Cortex of kidney (tissue), 1 donor: ENCODE results near the gene DUSP16.

Experiments
- DNase-seq: peaks from one replicate; lab custom pipeline; 2025; lab: John Stamatoyannopoulos, UW

DUSP16 gene

GRCh38 chr12:12441843-12442461 is 120.7 kb downstream of the DUSP16 start:
- no peak for DNase-seq

DNA sequence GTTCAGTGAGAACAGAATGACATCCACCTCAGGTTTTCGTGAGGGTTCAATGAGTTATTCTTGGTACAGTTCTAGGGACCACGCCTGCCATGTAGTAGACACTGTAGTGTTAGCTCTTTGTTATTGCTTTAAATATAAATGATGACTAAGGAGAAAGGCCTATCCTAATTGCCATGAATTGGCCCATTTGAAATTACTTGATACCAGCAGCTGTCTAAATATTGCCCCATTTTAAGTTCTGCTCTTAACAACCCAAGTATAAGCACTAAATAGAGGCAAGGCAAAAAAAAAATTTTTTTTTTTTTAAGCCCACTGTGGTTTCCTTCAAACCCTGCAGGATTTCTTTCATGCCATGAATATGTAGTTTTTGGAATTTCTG is 121.2 kb downstream of the DUSP16 start:
- DNase-seq, result no peak

DNA sequence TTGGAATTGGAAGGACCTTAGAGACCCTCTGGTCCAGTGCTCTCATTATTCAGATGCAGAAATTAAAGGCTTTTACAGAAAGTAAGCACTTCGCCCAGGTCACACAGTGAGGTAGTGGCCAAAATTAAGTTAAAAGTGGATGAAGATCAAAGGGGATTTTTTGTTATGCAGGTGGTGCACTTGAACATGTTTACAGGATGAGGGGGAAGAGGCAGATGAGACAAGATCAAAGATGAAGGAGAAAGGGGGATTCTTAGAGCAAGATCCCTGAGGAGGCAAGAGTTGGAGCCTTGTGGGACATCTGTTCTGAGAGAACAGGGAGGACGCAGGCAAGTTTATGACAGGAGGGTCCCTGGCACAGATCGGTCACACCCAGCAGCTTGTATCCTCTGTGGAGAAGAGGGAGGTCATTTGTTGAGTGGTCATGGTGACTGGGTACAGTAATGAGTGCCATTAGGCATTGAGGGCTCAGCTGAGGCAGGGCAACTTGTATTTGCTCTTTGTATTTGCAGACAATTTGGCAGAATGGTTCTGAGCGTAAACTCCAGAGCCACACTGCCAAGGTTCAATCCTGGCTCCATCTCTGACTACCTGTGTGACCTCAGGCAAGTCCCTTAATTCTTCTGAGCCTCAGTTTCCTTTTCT is 121.8 kb downstream of the DUSP16 start:
- DNase-seq, result no peak

GRCh38 chr12:12439636-12440035 is 123.0 kb downstream of the DUSP16 start:
- DNase-seq, result no peak

DNA sequence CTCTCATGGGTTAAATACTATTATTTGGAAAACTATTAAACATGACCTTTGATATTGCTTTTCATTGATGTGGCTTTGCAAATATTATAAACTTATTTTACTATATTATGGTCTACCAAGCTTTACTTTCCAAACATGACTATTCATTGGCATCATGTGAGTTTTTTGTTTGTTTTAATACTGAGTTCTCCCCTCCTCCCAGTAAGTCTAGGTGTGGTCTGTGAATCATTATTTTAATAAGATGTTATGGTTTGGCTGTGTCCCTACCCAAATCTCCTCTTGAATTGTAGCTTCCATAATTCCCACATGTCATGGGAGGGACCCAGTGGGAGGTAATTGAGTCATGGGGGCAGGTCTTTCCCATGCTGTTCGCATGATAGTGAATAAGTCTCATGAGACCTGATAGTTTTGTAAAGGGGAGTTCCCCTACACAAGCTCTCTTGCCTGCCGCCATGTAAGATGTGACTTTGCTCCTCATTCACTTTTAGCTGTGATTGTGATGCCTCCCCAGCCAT is 125.8 kb downstream of the DUSP16 start:
- DNase-seq, result no peak

GRCh38 chr12:12433203-12433731 is 129.4 kb downstream of the DUSP16 start:
- DNase-seq, result no peak

- DNase-seq, result no peak
Observed at GRCh38 chr12:12432364-12432763, 130.3 kb downstream of the DUSP16 start.

DNA sequence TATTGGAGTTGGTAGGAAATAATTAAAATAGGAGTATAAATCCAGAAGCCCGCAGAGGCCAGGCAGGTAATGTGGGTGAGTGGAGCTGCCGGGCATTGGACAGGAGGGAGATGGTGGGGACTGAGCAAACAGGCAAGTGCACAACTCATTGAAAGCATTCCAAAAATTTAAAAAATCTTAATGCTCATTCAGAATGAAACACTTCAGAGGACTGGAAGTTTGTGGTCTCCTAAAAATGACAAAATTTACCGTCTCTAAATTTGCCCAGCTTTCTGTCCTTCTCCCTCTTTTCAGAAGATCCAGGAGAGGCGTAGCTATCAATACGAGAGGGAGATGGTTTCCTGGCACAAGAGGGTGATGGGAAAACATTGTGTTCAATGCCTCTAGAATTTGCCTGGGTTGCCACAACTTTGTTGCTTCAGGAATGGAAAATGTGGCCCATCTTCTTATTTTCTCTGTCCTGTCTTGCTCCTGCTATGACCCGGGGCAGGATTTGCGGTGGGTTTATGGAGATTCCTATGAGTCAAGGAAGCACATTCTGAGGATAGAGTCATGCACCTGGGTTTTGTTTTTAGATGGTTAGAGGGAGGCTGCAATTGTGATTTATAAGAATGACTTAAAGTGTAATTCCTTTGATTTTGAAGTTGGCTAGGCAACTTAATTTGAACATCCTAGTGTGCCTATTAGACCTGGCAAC is 133.6 kb downstream of the DUSP16 start:
- no peak for DNase-seq

DNA sequence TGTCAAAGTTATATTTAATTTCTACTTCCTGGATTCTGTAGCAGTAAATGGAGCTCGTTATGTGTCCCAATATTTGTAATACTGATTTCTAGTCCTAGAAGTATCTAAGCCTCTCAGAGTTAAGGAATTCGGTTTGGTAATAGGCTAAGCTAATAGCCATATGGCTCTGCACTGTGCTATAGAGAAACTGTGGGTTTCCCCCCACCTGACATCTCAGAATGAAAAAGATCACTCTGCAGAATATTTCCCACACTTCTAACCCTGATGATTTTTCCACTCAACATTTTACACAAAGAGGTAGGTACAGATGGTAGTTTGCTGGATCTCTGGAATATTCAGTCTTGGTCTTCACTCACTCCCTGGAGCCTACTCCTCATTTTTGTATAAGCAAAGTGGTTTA is 134.6 kb downstream of the DUSP16 start:
- no peak for DNase-seq

DNA sequence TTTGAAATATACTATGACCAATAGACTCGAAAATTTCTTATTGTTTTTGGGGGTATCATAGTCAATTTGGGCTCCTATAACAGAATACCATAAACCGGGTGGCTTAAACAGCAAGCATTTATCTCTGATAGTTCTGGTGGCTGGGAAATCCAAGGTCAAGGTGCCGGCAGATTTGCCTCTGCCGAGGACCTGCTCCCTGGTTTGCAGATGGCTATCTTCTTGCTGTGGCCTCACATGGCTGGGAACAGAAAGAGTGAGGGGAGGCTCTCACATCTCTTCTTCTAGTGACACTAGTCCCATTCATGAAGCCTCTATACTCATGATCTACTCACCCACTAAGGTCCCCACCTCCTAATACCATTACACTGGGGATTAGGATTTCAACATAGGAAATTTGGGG is 135.1 kb downstream of the DUSP16 start:
- DNase-seq, result no peak

DNA sequence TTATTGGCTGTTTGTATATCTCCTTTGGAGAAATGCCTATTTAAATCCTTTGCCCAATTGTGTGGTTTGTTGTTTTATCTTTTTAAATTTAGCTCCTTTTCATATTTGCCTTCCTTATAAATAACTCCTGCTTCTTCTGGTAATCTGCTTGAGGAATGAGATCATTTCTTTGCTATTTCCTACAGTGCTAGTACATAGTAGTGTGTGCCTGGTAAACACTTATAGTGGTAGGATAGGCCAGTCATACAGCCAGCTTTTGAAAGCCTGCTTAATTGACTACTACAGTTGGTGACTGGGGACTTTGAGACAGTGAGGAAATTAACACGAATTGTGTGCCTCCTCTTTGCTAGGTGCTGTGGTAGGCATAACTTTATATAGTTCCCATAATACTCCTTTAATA is 137.0 kb downstream of the DUSP16 start:
- DNase-seq, result no peak

GRCh38 chr12:12425001-12425400 is 137.7 kb downstream of the DUSP16 start:
- DNase-seq, result no peak
